Measurements from ENCODE around the gene LRRC4. TPM values are rescaled to one million over a fixed set of nuclear protein-coding genes. Genes with fewer than 3 reads are reported as not detected.

The LRRC4 gene
- total and polyA plus RNA-seq, 2 donors (not counting 1 experiment from before 2014, with no cell fraction given), result 0.20 to 0.33 TPM

- H2AFZ ChIP-seq (ENCODE audit: low read length), result no peak overlapping the region
- H3K9me3 ChIP-seq (ENCODE audit: control insufficient read depth, insufficient read depth, low read depth, low read length), result no peaks in the 10 kb centered on the region
- H3K4me3 ChIP-seq (replicated peaks in 1 of 4; ENCODE audit: control extremely low read depth in 1 of 4, insufficient read depth in 1 of 4, low read depth in 3 of 4, low read length in 4 of 4), result no peak overlapping the region
- TF ChIP-seq EZH2 (IDR thresholded peaks at IDR 0.05; ENCODE audit: low read length, missing control alignments), result no peak
- TF ChIP-seq, protein P1, sequence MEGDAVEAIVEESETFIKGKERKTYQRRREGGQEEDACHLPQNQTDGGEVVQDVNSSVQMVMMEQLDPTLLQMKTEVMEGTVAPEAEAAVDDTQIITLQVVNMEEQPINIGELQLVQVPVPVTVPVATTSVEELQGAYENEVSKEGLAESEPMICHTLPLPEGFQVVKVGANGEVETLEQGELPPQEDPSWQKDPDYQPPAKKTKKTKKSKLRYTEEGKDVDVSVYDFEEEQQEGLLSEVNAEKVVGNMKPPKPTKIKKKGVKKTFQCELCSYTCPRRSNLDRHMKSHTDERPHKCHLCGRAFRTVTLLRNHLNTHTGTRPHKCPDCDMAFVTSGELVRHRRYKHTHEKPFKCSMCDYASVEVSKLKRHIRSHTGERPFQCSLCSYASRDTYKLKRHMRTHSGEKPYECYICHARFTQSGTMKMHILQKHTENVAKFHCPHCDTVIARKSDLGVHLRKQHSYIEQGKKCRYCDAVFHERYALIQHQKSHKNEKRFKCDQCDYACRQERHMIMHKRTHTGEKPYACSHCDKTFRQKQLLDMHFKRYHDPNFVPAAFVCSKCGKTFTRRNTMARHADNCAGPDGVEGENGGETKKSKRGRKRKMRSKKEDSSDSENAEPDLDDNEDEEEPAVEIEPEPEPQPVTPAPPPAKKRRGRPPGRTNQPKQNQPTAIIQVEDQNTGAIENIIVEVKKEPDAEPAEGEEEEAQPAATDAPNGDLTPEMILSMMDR (conservative IDR thresholded peaks at IDR 0.05 in 1 of 2, IDR thresholded peaks at IDR 0.05 in 1 of 2; ENCODE audit: low read depth in 1 of 2, low read length in 2 of 2), result no peak
- DNase-seq (ENCODE audit: low read depth in 2 of 2), result no peak
- H4K20me1 ChIP-seq (ENCODE audit: control insufficient read depth, extremely low read depth, insufficient read depth, low read length), result no peaks in the 10 kb centered on the region
- no peaks in the 10 kb centered on the region for H3K79me2 ChIP-seq (ENCODE audit: control insufficient read depth, insufficient read depth, low read length)
- no peaks in the 10 kb centered on the region for H3K27me3 ChIP-seq (ENCODE audit: control insufficient read depth, insufficient read depth, low read length)
- H3K27ac ChIP-seq (ENCODE audit: insufficient read depth, low read length), result no peak overlapping the region
- no peak overlapping the region for H3K4me2 ChIP-seq (ENCODE audit: extremely low read depth, insufficient read depth, low read length)
- H3K36me3 ChIP-seq (ENCODE audit: control insufficient read depth, insufficient read depth, low read length), result no peaks in the 10 kb centered on the region
- H3K4me1 ChIP-seq (ENCODE audit: control insufficient read depth, extremely low read depth, insufficient read depth, low read length), result no peaks in the 10 kb centered on the region
- H3K9ac ChIP-seq (ENCODE audit: insufficient read depth, low read length), result no peak overlapping the region
These were observed 21.2 kb upstream of the LRRC4 start for GRCh38 chr7:128052404-128052803.

DNA sequence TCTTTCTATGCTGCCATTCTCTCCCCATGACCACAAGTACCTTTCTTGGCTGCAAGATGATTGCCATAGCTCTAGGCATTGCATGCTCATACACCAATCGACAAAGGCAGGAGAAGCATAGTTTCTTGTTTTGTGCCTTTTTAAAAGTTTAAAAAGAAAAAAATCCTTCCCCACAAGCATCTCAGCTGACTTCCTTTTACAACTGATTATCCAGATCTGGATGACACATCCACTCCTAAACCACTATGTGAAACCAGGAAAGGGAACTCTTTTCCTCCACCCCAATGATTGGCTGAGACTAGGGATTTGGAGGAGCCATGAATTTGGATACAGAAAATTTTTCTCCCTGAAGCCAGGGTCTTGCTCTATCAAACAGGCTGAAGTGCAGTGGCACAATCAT lies 14.5 kb upstream of the LRRC4 start:
- peak in 1 of 2 donors; percentile 61 for DNase-seq (ENCODE audit: low read depth in 2 of 2)

DNA sequence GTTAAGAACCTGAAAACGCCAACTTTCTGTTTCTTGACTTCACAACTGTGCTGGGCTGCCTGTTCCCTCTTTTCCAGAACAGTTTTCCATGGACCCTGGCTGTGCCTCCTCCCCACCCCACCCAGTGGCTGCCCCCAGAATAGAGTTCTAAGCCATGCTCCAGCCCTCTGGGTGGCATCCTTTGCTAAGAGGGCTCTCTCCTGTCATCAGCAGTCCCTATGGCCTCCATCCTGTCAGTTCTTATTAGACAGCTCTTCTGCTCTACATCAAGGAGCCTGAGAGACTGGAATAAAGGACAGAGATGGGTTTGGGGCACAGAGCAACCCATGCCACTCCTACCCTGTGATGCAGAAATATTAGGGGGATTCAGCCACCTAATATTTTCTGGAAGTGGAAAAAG lies 13.9 kb upstream of the LRRC4 start:
- Histone ChIP-seq H3K79me2 (ENCODE audit: control insufficient read depth, insufficient read depth, low read length) (no peaks in the 10 kb centered on the region), H3K4me2 (ENCODE audit: extremely low read depth, insufficient read depth, low read length) (no peak overlapping the region), H3K9me3 (ENCODE audit: control insufficient read depth, insufficient read depth, low read depth, low read length) (no peaks in the 10 kb centered on the region), H2AFZ (ENCODE audit: low read length) (no peak overlapping the region), H3K36me3 (ENCODE audit: control insufficient read depth, insufficient read depth, low read length) (no peaks in the 10 kb centered on the region), H3K27me3 (ENCODE audit: control insufficient read depth, insufficient read depth, low read length) (no peaks in the 10 kb centered on the region), H4K20me1 (ENCODE audit: control insufficient read depth, extremely low read depth, insufficient read depth, low read length) (no peaks in the 10 kb centered on the region), H3K4me3 (replicated peaks in 1 of 4; ENCODE audit: control extremely low read depth in 1 of 4, insufficient read depth in 1 of 4, low read depth in 3 of 4, low read length in 4 of 4) (no peak overlapping the region), H3K4me1 (ENCODE audit: control insufficient read depth, extremely low read depth, insufficient read depth, low read length) (peaks cover 2% of the 10 kb centered on the region), H3K9ac (ENCODE audit: insufficient read depth, low read length) (no peak overlapping the region), H3K27ac (ENCODE audit: insufficient read depth, low read length) (no peak overlapping the region)
- no peak for DNase-seq (ENCODE audit: low read depth in 2 of 2)
- TF ChIP-seq EZH2 (IDR thresholded peaks at IDR 0.05; ENCODE audit: low read length, missing control alignments), result no peak
- TF ChIP-seq, protein P1 (conservative IDR thresholded peaks at IDR 0.05 in 1 of 2, IDR thresholded peaks at IDR 0.05 in 1 of 2; ENCODE audit: low read depth in 1 of 2, low read length in 2 of 2), result no peak

More for the DNA sequence above, 14.5 kb upstream of the LRRC4 start:
- Histone ChIP-seq H2AFZ (ENCODE audit: low read length) (no peak overlapping the region), H3K9ac (ENCODE audit: insufficient read depth, low read length) (no peak overlapping the region), H3K27me3 (ENCODE audit: control insufficient read depth, insufficient read depth, low read length) (no peaks in the 10 kb centered on the region), H3K36me3 (ENCODE audit: control insufficient read depth, insufficient read depth, low read length) (no peaks in the 10 kb centered on the region), H3K79me2 (ENCODE audit: control insufficient read depth, insufficient read depth, low read length) (no peaks in the 10 kb centered on the region), H3K9me3 (ENCODE audit: control insufficient read depth, insufficient read depth, low read depth, low read length) (no peaks in the 10 kb centered on the region), H3K4me3 (replicated peaks in 1 of 4; ENCODE audit: control extremely low read depth in 1 of 4, insufficient read depth in 1 of 4, low read depth in 3 of 4, low read length in 4 of 4) (no peak overlapping the region), H3K4me2 (ENCODE audit: extremely low read depth, insufficient read depth, low read length) (no peak overlapping the region), H3K4me1 (ENCODE audit: control insufficient read depth, extremely low read depth, insufficient read depth, low read length) (peaks cover under 1% of the 10 kb centered on the region), H3K27ac (ENCODE audit: insufficient read depth, low read length) (no peak overlapping the region), H4K20me1 (ENCODE audit: control insufficient read depth, extremely low read depth, insufficient read depth, low read length) (no peaks in the 10 kb centered on the region)
- TF ChIP-seq EZH2 (IDR thresholded peaks at IDR 0.05; ENCODE audit: low read length, missing control alignments), result no peak

Measured in fibroblast of lung (primary cell).